ENCODE data around the gene FGF18. TPM values are rescaled to one million over a fixed set of nuclear protein-coding genes. Genes with fewer than 3 reads are reported as not detected.
"Not testable (repeated sequence)": the region's sequence is repeated elsewhere in the genome, so short reads cannot be mapped to it uniquely, and the experiment has no call there.

FGF18 gene
- polyA plus RNA-seq, 1 experiment, result not detected

DNA sequence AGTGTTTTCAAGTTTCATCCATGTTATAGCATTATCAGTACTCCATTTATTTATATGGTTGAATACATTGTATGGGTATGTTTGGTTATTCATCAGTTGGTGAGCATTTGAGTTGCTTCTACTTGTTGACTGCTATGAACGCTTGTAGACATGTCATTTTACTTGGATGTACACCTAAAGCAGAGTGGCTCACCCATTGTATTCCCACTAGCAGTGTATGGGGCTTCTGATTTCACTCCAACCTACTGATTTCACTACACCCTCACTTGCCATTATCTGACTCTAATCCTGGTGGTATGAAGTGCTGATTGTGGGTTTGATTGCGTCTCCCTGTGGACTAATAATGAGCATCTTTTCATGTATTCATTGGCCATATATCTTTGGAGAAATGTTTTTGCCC lies 22.3 kb upstream of the FGF18 start:
- H3K4me3 ChIP-seq (ENCODE audit: low read depth, low read length), result no peak overlapping the region
- TF ChIP-seq, protein P1, sequence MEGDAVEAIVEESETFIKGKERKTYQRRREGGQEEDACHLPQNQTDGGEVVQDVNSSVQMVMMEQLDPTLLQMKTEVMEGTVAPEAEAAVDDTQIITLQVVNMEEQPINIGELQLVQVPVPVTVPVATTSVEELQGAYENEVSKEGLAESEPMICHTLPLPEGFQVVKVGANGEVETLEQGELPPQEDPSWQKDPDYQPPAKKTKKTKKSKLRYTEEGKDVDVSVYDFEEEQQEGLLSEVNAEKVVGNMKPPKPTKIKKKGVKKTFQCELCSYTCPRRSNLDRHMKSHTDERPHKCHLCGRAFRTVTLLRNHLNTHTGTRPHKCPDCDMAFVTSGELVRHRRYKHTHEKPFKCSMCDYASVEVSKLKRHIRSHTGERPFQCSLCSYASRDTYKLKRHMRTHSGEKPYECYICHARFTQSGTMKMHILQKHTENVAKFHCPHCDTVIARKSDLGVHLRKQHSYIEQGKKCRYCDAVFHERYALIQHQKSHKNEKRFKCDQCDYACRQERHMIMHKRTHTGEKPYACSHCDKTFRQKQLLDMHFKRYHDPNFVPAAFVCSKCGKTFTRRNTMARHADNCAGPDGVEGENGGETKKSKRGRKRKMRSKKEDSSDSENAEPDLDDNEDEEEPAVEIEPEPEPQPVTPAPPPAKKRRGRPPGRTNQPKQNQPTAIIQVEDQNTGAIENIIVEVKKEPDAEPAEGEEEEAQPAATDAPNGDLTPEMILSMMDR (IDR thresholded peaks at IDR 0.05; ENCODE audit: insufficient read depth, low read depth, low read length), result no peak
- ChIA-PET CTCF (no interaction called here), POLR2A (no interaction called here)
- DNase-seq (ENCODE audit: low read depth), result no peak
- no peaks in the 10 kb centered on the region for H3K27me3 ChIP-seq (ENCODE audit: control insufficient read depth, insufficient read depth, low read length)
- H3K36me3 ChIP-seq (ENCODE audit: control insufficient read depth, insufficient read depth, low read length), result peaks cover 30% of the 10 kb centered on the region

DNA sequence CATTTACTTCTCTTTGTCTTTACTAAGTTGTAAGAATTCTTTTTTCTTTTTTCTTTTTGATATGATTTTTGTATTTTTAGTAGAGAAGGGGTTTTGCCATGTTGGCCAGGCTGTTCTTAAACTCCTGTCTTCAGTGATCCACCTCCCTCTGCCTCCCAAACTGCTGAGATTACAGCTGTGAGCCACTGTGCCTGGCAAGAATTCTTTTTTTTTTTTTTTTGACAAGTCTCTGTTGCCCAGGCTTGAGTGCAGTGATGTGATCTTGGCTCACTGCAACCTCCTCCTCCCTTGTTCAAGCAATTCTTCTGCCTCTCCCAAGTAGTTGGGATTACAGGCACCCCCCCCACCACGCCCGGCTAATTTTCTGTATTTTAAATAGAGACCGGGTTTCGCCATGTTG lies 21.8 kb upstream of the FGF18 start:
- peaks cover 28% of the 10 kb centered on the region for H3K36me3 ChIP-seq (ENCODE audit: control insufficient read depth, insufficient read depth, low read length)
- TF ChIP-seq, protein P1 (IDR thresholded peaks at IDR 0.05; ENCODE audit: insufficient read depth, low read depth, low read length), result no peak
- DNase-seq (ENCODE audit: low read depth), result no peak
- no peak overlapping the region for H3K4me3 ChIP-seq (ENCODE audit: low read depth, low read length)
- CTCF ChIA-PET, result no interaction called here
- H3K27me3 ChIP-seq (ENCODE audit: control insufficient read depth, insufficient read depth, low read length), result no peaks in the 10 kb centered on the region
- POLR2A ChIA-PET, result no interaction called here

DNA sequence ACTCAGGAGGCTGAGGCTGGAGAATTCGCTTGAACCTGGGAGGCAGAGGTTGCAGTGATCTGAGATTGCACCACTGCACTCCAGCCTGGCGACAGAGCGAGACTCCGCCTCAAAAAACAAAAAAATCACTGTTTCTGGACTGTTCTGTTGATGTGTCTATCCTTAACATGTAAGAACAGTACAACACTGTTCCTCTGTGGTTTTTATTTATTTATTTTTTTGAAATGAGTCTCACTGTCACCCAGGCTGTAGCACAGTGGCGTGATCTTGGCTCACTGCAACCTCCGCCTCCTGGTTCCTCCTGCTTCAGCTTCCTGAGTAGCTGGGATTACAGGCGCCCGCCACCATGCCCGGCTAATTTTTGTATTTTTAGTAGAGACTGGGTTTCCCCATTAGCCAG lies 20.8 kb upstream of the FGF18 start:
- peaks cover 28% of the 10 kb centered on the region for H3K36me3 ChIP-seq (ENCODE audit: control insufficient read depth, insufficient read depth, low read length)
- H3K27me3 ChIP-seq (ENCODE audit: control insufficient read depth, insufficient read depth, low read length); CTCF ChIA-PET; DNase-seq (ENCODE audit: low read depth); H3K4me3 ChIP-seq (ENCODE audit: low read depth, low read length): not testable (repeated sequence)
- POLR2A ChIA-PET, result interaction anchor here (0.8 kb wide), 1 partner anchor 10 kb away, joined by 3 read pairs; no protein-coding TSS in a partner anchor

DNA sequence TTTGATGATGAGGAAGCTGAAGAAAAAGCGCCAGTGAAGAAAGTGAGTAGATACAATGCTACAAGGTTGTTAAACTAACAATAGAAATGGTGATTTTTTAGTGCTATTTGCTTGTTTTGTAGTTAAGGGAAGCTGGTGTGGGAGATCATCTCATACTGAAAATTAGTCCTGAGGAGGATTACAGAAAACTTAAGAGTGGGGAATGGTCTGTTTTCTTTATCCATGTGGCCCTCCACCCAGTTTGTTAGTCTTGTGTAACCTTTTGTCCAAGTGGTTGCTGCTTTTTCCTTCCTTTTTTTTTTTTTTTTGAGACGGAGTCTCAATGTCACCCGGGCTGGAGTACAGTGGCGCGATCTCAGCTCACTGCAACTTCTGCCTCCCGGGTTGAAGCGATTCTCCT lies 19.3 kb upstream of the FGF18 start:
- peaks cover 20% of the 10 kb centered on the region for H3K36me3 ChIP-seq (ENCODE audit: control insufficient read depth, insufficient read depth, low read length)
- TF ChIP-seq, protein P1 (IDR thresholded peaks at IDR 0.05; ENCODE audit: insufficient read depth, low read depth, low read length), result no peak
- POLR2A ChIA-PET, result no interaction called here
- H3K27me3 ChIP-seq (ENCODE audit: control insufficient read depth, insufficient read depth, low read length), result no peaks in the 10 kb centered on the region
- CTCF ChIA-PET, result interaction anchor here (1.5 kb wide), 1 partner anchor 19 kb away, joined by 3 read pairs; the partner anchor contains the start of gene FGF18
- no peak for DNase-seq (ENCODE audit: low read depth)
- H3K4me3 ChIP-seq (ENCODE audit: low read depth, low read length), result no peak overlapping the region

DNA sequence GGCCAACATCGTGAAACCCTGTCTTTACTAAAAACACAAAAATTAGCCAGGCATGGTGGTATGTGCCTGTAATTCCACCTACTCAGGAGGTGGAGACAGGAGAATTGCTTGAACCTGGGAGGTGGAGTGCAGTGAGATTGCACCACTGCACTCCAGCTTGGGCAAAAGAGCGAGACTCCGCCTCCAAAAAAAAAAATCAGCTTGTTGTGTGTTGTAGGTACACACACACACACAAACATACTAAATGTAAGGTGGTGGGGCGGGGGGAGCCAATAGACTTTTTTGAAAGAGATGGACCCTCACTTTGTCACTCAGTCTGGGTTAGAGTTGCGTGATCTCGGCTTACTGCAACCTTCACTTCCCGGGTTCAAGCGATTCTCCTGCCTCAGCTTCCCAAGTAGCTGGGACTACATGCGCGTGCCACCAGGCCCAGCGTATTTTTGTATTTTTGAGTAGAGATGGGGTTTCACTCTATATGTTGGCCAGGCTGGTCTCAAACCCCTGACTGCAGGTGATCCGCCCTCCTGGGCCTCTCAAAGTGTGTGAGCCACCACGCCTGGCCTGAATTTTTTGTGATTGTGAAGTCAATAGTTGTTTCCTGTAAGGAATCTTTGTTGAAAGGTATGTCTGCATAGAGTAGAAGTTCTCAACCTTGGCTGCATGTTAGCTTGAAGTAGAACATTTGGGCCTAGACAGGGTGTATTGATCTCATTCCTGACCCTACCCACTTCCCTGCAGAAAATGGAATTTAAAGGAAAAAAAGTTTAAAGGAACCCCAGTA lies 18.1 kb upstream of the FGF18 start:
- DNase-seq (ENCODE audit: low read depth), result no peak
- Histone ChIP-seq H3K36me3 (ENCODE audit: control insufficient read depth, insufficient read depth, low read length) (peaks cover 20% of the 10 kb centered on the region), H3K4me3 (ENCODE audit: low read depth, low read length) (no peak overlapping the region), H3K27me3 (ENCODE audit: control insufficient read depth, insufficient read depth, low read length) (no peaks in the 10 kb centered on the region)
- ChIA-PET CTCF (interaction anchor here (0.6 to 1.5 kb wide), 2 partner anchors 18 to 341 kb away, joined by 3 to 4 read pairs; partner anchors contain the start of gene FGF18), POLR2A (no interaction called here)
- TF ChIP-seq, protein P1 (IDR thresholded peaks at IDR 0.05; ENCODE audit: insufficient read depth, low read depth, low read length), result no peak

DNA sequence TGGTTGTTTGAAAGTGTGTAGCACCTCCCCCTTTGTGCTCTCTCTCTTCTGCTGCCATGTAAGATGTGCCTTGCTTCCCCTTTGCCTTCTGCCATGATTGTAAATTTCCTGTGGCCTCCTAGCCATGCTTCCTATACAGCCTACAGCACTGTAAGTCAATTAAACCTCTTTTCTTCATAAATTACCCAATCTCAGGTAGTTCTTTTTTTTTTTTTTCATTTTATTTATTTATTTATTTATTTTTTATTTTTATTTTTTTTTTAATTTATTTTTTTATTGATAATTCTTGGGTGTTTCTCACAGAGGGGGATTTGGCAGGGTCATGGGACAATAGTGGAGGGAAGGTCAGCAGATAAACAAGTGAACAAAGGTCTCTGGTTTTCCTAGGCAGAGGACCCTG lies 16.7 kb upstream of the FGF18 start:
- H3K4me3 ChIP-seq (ENCODE audit: low read depth, low read length); H3K27me3 ChIP-seq (ENCODE audit: control insufficient read depth, insufficient read depth, low read length); DNase-seq (ENCODE audit: low read depth); CTCF ChIA-PET; POLR2A ChIA-PET: not testable (repeated sequence)
- peaks cover 19% of the 10 kb centered on the region for H3K36me3 ChIP-seq (ENCODE audit: control insufficient read depth, insufficient read depth, low read length)
